ENCODE data around the gene RPS18. TPM values are rescaled to one million over a fixed set of nuclear protein-coding genes. Genes with fewer than 3 reads are reported as not detected.

Gene RPS18
- total and polyA plus RNA-seq, 10 of the 15 experiments (the other 5 are each of a cell fraction or from before 2014, with no cell fraction given) = 4,228 to 20,828 (median 7,406) TPM

DNA sequence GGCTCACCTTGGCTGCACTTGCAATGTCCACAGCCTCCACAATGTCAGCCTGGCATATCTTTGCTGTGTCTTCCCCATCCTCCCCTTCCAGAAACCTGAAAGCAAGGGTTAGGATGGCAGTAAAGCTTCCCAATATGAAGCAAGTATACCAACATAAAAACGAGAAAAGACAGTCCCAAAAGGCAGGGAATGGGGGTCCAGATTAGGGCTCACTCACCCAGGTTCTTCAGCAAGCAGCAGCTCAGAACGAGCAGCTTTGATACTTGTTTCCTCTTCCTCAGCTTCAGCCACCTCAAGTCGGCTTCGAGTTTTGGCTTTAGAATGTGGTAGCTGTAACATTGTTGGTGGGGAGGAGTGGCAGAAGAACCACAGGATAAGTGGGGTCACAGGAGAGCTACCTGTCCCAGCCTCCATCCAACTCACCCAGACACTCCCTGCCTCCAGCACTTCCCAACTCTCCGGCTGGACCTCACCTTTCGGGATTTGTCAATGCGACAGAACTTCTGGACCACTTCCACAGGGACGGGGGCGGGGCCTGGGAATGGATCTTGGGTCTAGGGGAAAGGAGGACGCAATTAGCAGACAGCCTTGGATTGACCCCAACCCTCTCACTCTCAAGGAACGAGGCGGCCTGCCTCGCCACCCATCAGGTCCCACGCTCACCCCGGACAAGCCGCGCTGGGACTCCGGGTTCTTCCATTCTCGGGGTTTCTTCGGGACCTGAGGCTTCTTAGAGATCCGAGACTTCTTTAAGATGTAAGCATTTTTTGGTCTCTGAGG lies 16.5 kb downstream of the RPS18 start:
- H3K4me1 ChIP-seq (ENCODE audit: control insufficient read depth, insufficient read depth, low read length) = no peaks in the 10 kb centered on the region
- DNase-seq (ENCODE audit: low read depth, low spot score) (no peak), ATAC-seq (peak; percentile 2; the same call in 2 of the 3 replicates), FAIRE-seq (no peak)
- peak overlapping the region; percentile 73 for H3K9ac ChIP-seq (ENCODE audit: control insufficient read depth, insufficient read depth, low read length)
- TSS peak; percentile 85 for BruUV-seq (replicated peaks)
- H3K79me2 ChIP-seq (ENCODE audit: control insufficient read depth, insufficient read depth, low read length) = peaks cover 31% of the 10 kb centered on the region
- no peaks in the 10 kb centered on the region for H3K27me3 ChIP-seq (replicated peaks in 1 of 2; ENCODE audit: control insufficient read depth in 2 of 2, insufficient read depth in 2 of 2, low read length in 1 of 2)
- peaks cover 2 to 36% of the 10 kb centered on the region in 2 experiments; a peak in 3 of 4 replicates for H3K36me3 ChIP-seq (ENCODE audit: control insufficient read depth in 2 of 2, insufficient read depth in 2 of 2, low read length in 1 of 2)
- H3K4me3 ChIP-seq = peak overlapping the region; percentile 78
- ChIA-PET CTCF (interaction anchor here (1.2 to 5.0 kb wide), 3 partner anchors 11 to 56 kb away, joined by 4 to 28 read pairs (median 8); partner anchors contain the start of genes B3GALT4 and RGL2), SMC1A (ENCODE audit: uncharacterized antibody, unreplicated experiment) (interaction anchor here (1.3 to 4.4 kb wide), 7 partner anchors 9 to 30 kb away, joined by 3 to 25 read pairs (median 5); partner anchors contain the start of genes B3GALT4, RPS18, VPS52 and ZBTB22), RAD21 (ENCODE audit: unreplicated experiment) (interaction anchor here (1.2 to 2.6 kb wide), 9 partner anchors 10 to 142 kb away, joined by 4 to 12 read pairs (median 8); partner anchors contain the start of genes B3GALT4, RPS18, VPS52 and ZBTB22), POLR2A (interaction anchor here (0.8 to 3.5 kb wide), 11 partner anchors 10 to 129 kb away, joined by 3 to 60 read pairs (median 8); partner anchors contain the start of genes B3GALT4, CUTA, RGL2 and RPS18)
- in situ Hi-C loops (cut with MboI) = no loop called here
- H3K27ac ChIP-seq (ENCODE audit: control insufficient read depth, insufficient read depth) = no peak overlapping the region
- intact Hi-C loops (cut with micrococcal nuclease; ENCODE audit: unreplicated experiment) = no loop called here
- no peaks in the 10 kb centered on the region for H4K20me1 ChIP-seq (ENCODE audit: control insufficient read depth, insufficient read depth)
- H2AFZ ChIP-seq (ENCODE audit: control insufficient read depth, low read depth, low read length) = peak overlapping the region; percentile 98
- TF ChIP-seq TCF7 (IDR thresholded peaks at IDR 0.05; ENCODE audit: borderline replicate concordance) (no peak), RELB (IDR thresholded peaks at IDR 0.05; ENCODE audit: low read depth) (no peak), KAT2A (conservative IDR thresholded peaks at IDR 0.05; ENCODE audit: control insufficient read depth, low read depth, low read length) (no peak), DPF2 (IDR thresholded peaks at IDR 0.05) (no peak), CHD1 (IDR thresholded peaks at IDR 0.05; ENCODE audit: low read depth, low read length) (no peak), POLR2A (IDR thresholded peaks at IDR 0.05; ENCODE audit: low read depth, low read length) (no peak), BMI1 (IDR thresholded peaks at IDR 0.05; ENCODE audit: borderline replicate concordance) (no peak), PAX8 (IDR thresholded peaks at IDR 0.05) (no peak), RBBP5 (conservative IDR thresholded peaks at IDR 0.05) (no peak), ZBED1 (IDR thresholded peaks at IDR 0.05; ENCODE audit: borderline replicate concordance) (no peak), BCL11A (IDR thresholded peaks at IDR 0.05; ENCODE audit: low read depth, low read length) (no peak), SIN3A (IDR thresholded peaks at IDR 0.05; ENCODE audit: low read depth, low read length) (no peak), KLF5 (IDR thresholded peaks at IDR 0.05; ENCODE audit: partially characterized antibody) (no peak), GABPA (IDR thresholded peaks at IDR 0.05; ENCODE audit: low read depth) (no peak), SUZ12 (IDR thresholded peaks at IDR 0.05; ENCODE audit: unreplicated experiment) (no peak), FOS (IDR thresholded peaks at IDR 0.05; ENCODE audit: borderline replicate concordance, extremely low read depth, insufficient read length) (no peak), ZNF24 (IDR thresholded peaks at IDR 0.05) (no peak), HDGF (IDR thresholded peaks at IDR 0.05) (no peak), CREM (IDR thresholded peaks at IDR 0.05; ENCODE audit: low read depth) (no peak)
- TF ChIP-seq, protein P1, sequence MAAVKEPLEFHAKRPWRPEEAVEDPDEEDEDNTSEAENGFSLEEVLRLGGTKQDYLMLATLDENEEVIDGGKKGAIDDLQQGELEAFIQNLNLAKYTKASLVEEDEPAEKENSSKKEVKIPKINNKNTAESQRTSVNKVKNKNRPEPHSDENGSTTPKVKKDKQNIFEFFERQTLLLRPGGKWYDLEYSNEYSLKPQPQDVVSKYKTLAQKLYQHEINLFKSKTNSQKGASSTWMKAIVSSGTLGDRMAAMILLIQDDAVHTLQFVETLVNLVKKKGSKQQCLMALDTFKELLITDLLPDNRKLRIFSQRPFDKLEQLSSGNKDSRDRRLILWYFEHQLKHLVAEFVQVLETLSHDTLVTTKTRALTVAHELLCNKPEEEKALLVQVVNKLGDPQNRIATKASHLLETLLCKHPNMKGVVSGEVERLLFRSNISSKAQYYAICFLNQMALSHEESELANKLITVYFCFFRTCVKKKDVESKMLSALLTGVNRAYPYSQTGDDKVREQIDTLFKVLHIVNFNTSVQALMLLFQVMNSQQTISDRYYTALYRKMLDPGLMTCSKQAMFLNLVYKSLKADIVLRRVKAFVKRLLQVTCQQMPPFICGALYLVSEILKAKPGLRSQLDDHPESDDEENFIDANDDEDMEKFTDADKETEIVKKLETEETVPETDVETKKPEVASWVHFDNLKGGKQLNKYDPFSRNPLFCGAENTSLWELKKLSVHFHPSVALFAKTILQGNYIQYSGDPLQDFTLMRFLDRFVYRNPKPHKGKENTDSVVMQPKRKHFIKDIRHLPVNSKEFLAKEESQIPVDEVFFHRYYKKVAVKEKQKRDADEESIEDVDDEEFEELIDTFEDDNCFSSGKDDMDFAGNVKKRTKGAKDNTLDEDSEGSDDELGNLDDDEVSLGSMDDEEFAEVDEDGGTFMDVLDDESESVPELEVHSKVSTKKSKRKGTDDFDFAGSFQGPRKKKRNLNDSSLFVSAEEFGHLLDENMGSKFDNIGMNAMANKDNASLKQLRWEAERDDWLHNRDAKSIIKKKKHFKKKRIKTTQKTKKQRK (IDR thresholded peaks at IDR 0.05; ENCODE audit: low read depth, low read length) = no peak
- 2% methylated on average over 21 of the region's 21 CpGs for WGBS (ENCODE audit: insufficient coverage, insufficient replicate concordance, low lambda C conversion rate, missing lambda C conversion rate)
- no peaks in the 10 kb centered on the region for H3K9me3 ChIP-seq (replicated peaks; ENCODE audit: control insufficient read depth, insufficient read depth, low read length)
- peak overlapping the region; percentile 46 for H3K4me2 ChIP-seq (ENCODE audit: control insufficient read depth, insufficient read depth)
